Body of pancreas (tissue), 4 donors: ENCODE results near the gene ALOX5AP.

ENCODE experiments used
- CTCF ChIP-seq, 7 experiments: fragments of 450-650 bp in 4 of 7; fragments of 200-600 bp in 3 of 7; sonication (generic) in 3 of 7; IDR thresholded peaks; one replicate each; pipeline ENCODE4 v1.5.1; 2016 to 2019; ENCODE audit warnings: antibody characterized with exemption in 7 of 7
- POLR2A ChIP-seq, 3 donors: fragments of 450-650 bp; IDR thresholded peaks; one replicate each; pipeline ENCODE4 v1.6.1; 2016; ENCODE audit warnings: antibody characterized with exemption in 3 of 3, mild to moderate bottlenecking in 2 of 3

- TF ChIP-seq POLR2A (IDR thresholded peaks at IDR 0.05) (no peak), CTCF (IDR thresholded peaks at IDR 0.05) (no peak)
These were observed 3.3 kb upstream of the ALOX5AP start for GRCh38 chr13:30732046-30732390.
